SK-N-SH (cell line): ENCODE measurements around the gene QRFPR. TPM values are rescaled to one million over a fixed set of nuclear protein-coding genes. Genes with fewer than 3 reads are reported as not detected.

Experiments
- CTCF ChIA-PET: fragments of 300-600, 350-600 bp; formaldehyde crosslinking; extraction: SDS; loops from one replicate; lab custom pipeline; 2021; lab: Yijun Ruan, JAX
- POLR2A ChIA-PET: fragments of 350-600 bp; sonication (Branson Sonifier 250); formaldehyde crosslinking; extraction: SDS; loops from one replicate; lab custom pipeline; 2020; ENCODE audit warnings: antibody characterized with exemption, inconsistent platforms; lab: Yijun Ruan, JAX
- DNase-seq: peaks from one replicate; pipeline ENCODE4 v3.0.0; 2012
- H2AFZ ChIP-seq: fragments of 200-600 bp; sonication (generic); 2 replicates; pipeline ENCODE4 v1.8.1; 2016; ENCODE audit warnings: antibody characterized with exemption, mild to moderate bottlenecking, low read depth
- H3F3A ChIP-seq: fragments of 200-600 bp; sonication (generic); replicated peaks from 2 replicates; pipeline ENCODE3; 2016; ENCODE audit warnings: antibody characterized with exemption, mild to moderate bottlenecking; ENCODE audit not compliant: insufficient read depth
- H3K27ac ChIP-seq, 2 experiments: fragments of 200-500 bp in 1 of 2; fragments of 200-600 bp in 1 of 2; sonication (Bioruptor generic) in 1 of 2; sonication (generic), shearing (Covaris generic) in 1 of 2; 2 replicates each; pipeline versions ENCODE4 v1.5.1 to v1.6.1; 2014 to 2016; ENCODE audit warnings: low read depth in 2 of 2, inconsistent platforms in 1 of 2, low read length in 1 of 2, mild to moderate bottlenecking in 1 of 2, mixed read lengths in 1 of 2
- H3K27me3 ChIP-seq: fragments of 200-600 bp; sonication (generic), shearing (Covaris generic); 2 replicates; pipeline ENCODE4 v1.6.1; 2016; ENCODE audit warnings: mixed run types; ENCODE audit not compliant: insufficient read depth
- H3K36me3 ChIP-seq, 2 experiments: fragments of 200-500 bp in 1 of 2; fragments of 200-600 bp in 1 of 2; sonication (Bioruptor generic) in 1 of 2; sonication (generic) in 1 of 2; replicated peaks in 1 of 2; 2 replicates each; pipeline versions ENCODE3 to v1.5.1; 2014 to 2016; ENCODE audit warnings: low read length in 1 of 2, mild to moderate bottlenecking in 1 of 2; ENCODE audit not compliant: insufficient read depth in 2 of 2, control insufficient read depth in 1 of 2
- H3K4me1 ChIP-seq, 2 experiments: fragments of 200-500 bp in 1 of 2; fragments of 200-600 bp in 1 of 2; sonication (Bioruptor generic) in 1 of 2; sonication (generic), shearing (Covaris generic) in 1 of 2; 2 replicates each; pipeline versions ENCODE4 v1.5.1 to v1.6.1; 2014 to 2016; ENCODE audit warnings: low read depth in 1 of 2, low read length in 1 of 2, mixed run types in 1 of 2; ENCODE audit not compliant: insufficient read depth in 2 of 2, control insufficient read depth in 1 of 2
- H3K4me2 ChIP-seq: fragments of 200-600 bp; sonication (generic), shearing (Covaris generic); 2 replicates; pipeline ENCODE4 v1.6.1; 2017; ENCODE audit warnings: mixed run types
- H3K4me3 ChIP-seq, 2 experiments: fragments of 200-500 bp in 1 of 2; fragments of 200-600 bp in 1 of 2; sonication (Bioruptor generic) in 1 of 2; sonication (generic), shearing (Covaris generic) in 1 of 2; 2 replicates each; pipeline versions ENCODE4 v1.5.1 to v1.8.1; 2014 to 2016; ENCODE audit warnings: low read depth in 2 of 2, inconsistent platforms in 1 of 2, low read length in 1 of 2, mild to moderate bottlenecking in 1 of 2, mixed read lengths in 1 of 2, moderate library complexity in 1 of 2
- H3K79me2 ChIP-seq: fragments of 200-600 bp; sonication (generic); 2 replicates; pipeline ENCODE4 v1.8.1; 2017; ENCODE audit warnings: mild to moderate bottlenecking; ENCODE audit not compliant: insufficient read depth
- H3K9ac ChIP-seq: fragments of 200-600 bp; sonication (generic); 2 replicates; pipeline ENCODE4 v1.6.1; 2017; ENCODE audit warnings: mixed run types
- H3K9me2 ChIP-seq: fragments of 200-600 bp; sonication (generic); 2 replicates; pipeline ENCODE4 v1.6.1; 2017; ENCODE audit warnings: mixed run types
- H3K9me3 ChIP-seq: fragments of 200-600 bp; sonication (generic); 2 replicates; pipeline ENCODE4 v1.6.1; 2017; ENCODE audit warnings: mixed run types, mild to moderate bottlenecking, moderate library complexity
- H4K20me1 ChIP-seq: fragments of 200-600 bp; sonication (generic); 2 replicates; pipeline ENCODE4 v1.6.1; 2017; ENCODE audit warnings: mild to moderate bottlenecking, mixed run types; ENCODE audit not compliant: insufficient read depth
- ELF1 ChIP-seq: IDR thresholded peaks from 2 replicates; pipeline ENCODE4 v1.4.0; 2012
- EP300 ChIP-seq, 2 experiments: IDR thresholded peaks; 2 replicates each; pipeline versions ENCODE4 v1.4.0 to v1.6.1; 2012; ENCODE audit warnings: borderline replicate concordance in 1 of 2, low read depth in 1 of 2, low read length in 1 of 2
- FOSL2 ChIP-seq: IDR thresholded peaks from 2 replicates; pipeline ENCODE4 v1.4.0; 2012; ENCODE audit warnings: low read depth, mild to moderate bottlenecking, moderate library complexity, borderline replicate concordance
- FOXJ3 ChIP-seq: sonication (generic); formaldehyde crosslinking; IDR thresholded peaks from 2 replicates; pipeline ENCODE4 v1.5.1; 2020; ENCODE audit warnings: mild to moderate bottlenecking, missing genetic modification reagents
- FOXM1 ChIP-seq: IDR thresholded peaks from 2 replicates; pipeline ENCODE4 v1.4.0; 2012; ENCODE audit warnings: low read depth, mild to moderate bottlenecking
- GATA2 ChIP-seq: sonication (generic); formaldehyde crosslinking; IDR thresholded peaks from 2 replicates; pipeline ENCODE4 v1.5.0; 2020; ENCODE audit warnings: mild to moderate bottlenecking, missing genetic modification reagents
- IRF3 ChIP-seq: fragments of 150-350 bp; IDR thresholded peaks from 2 replicates; pipeline ENCODE4 v1.6.1; 2016; ENCODE audit warnings: mild to moderate bottlenecking, low read depth, low read length
- JUND ChIP-seq: IDR thresholded peaks from 2 replicates; pipeline ENCODE4 v1.4.0; 2012
- NFIC ChIP-seq: IDR thresholded peaks from 2 replicates; pipeline ENCODE4 v1.4.0; 2012; ENCODE audit warnings: borderline replicate concordance
- POLR2AphosphoS5 ChIP-seq: IDR thresholded peaks from 2 replicates; pipeline ENCODE4 v1.6.1; 2012; ENCODE audit warnings: low read depth, low read length
- RAD21 ChIP-seq: IDR thresholded peaks from 2 replicates; pipeline ENCODE4 v1.6.1; 2012; ENCODE audit warnings: mild to moderate bottlenecking, low read length
- RFX5 ChIP-seq: IDR thresholded peaks from 2 replicates; pipeline ENCODE4 v1.6.1; 2012; ENCODE audit warnings: mild to moderate bottlenecking, improper control_type of control experiment, low read length
- RXRA ChIP-seq: IDR thresholded peaks from 2 replicates; pipeline ENCODE4 v1.4.0; 2012; ENCODE audit warnings: low read depth, mild to moderate bottlenecking, borderline replicate concordance
- SMC3 ChIP-seq: IDR thresholded peaks from 2 replicates; pipeline ENCODE4 v1.6.1; 2012; ENCODE audit warnings: low read depth, low read length, improper control_type of control experiment
- TAF1 ChIP-seq: IDR thresholded peaks from 2 replicates; pipeline ENCODE4 v1.6.1; 2012; ENCODE audit warnings: low read depth, mild to moderate bottlenecking, low read length, moderate library complexity, borderline replicate concordance
- TEAD4 ChIP-seq: IDR thresholded peaks from 2 replicates; pipeline ENCODE4 v1.4.0; 2012; ENCODE audit warnings: mild to moderate bottlenecking, borderline replicate concordance; ENCODE audit not compliant: insufficient read depth
- USF2 ChIP-seq: fragments of 150-350 bp; IDR thresholded peaks from 2 replicates; pipeline ENCODE4 v1.6.1; 2017; ENCODE audit warnings: antibody characterized with exemption, low read length, low read depth, borderline replicate concordance
- WGBS: methylation state at CpG from one replicate; pipeline ENCODE4 v1.1.6; 2017; ENCODE audit warnings: low lambda C conversion rate; 5-methylcytosine and 5-hydroxymethylcytosine counted together
- polyA plus RNA-seq, 3 experiments: library from polyadenylated mRNA; depleted of rRNA; stranded (reverse); fragments of >200 nt; gene quantifications; 2 replicates each; pipeline ENCODE4 v1.2.3, GENCODE V29; 2012

QRFPR gene
- polyA plus RNA-seq, 1 of the 3 experiments (the other 2 are of a cell fraction): not detected

DNA sequence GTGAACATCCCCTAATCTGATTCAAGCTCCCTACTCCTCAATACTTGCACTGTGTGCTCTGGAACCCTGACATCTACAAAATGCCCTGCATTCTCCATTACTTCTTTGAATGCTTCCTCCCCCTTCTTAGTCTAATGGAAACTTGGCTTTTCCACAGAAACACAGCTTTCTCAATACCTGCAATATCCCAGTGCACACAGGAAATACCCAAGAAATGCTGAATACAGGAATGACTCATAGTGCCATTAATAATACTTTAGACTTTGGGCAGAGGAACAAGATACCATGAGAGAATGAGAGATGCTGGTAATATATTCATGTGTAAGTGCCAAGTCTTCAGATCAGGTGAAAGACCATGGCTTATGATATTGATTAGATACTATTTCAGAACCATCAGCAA, 5.6 kb downstream of the QRFPR start:
- H3K27ac ChIP-seq: no peak overlapping the region

DNA sequence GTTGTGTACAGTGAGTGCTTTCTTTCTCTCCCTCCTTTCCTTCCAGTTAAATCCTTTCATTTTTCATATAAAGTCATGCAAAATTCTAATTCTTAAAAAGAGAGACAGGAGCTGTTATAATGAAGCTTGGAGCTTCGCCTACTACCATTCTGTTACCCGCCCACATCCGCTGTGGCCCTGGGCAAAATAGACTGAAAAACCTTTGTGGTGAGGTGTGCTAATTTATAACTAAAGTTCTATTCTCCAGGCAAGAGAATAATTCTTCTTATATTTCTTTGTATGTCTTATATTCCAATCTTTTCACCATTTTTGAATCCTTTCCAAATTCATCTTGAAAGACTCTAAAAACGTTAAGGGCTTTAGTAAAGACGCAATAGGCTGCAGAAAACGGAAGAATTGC, 7.0 kb downstream of the QRFPR start:
- POLR2A ChIA-PET: no interaction called here

More for the DNA sequence above, 5.6 kb downstream of the QRFPR start:
- TF ChIP-seq EP300 (IDR thresholded peaks at IDR 0.05; ENCODE audit: borderline replicate concordance in 1 of 2, low read depth in 1 of 2, low read length in 1 of 2) (no peak), FOSL2 (0 out of 2 replicates have a peak, but pooled peaks have one; percentile 5)
- no peaks in the 10 kb centered on the region for H3F3A ChIP-seq
- no peak overlapping the region for H3K4me2 ChIP-seq
- ChIA-PET CTCF (no interaction called here), POLR2A (no interaction called here)
- H3K4me1 ChIP-seq: peaks cover 0 to 12% of the 10 kb centered on the region in 2 experiments; a peak in 1 of 4 replicates
- DNase-seq: no peak
- no peaks in the 10 kb centered on the region for H3K79me2 ChIP-seq
- no peaks in the 10 kb centered on the region for H3K9me2 ChIP-seq
- H3K36me3 ChIP-seq: no peaks in the 10 kb centered on the region
- H3K27me3 ChIP-seq: peaks cover 48% of the 10 kb centered on the region
- no peak overlapping the region for H2AFZ ChIP-seq
- no peak overlapping the region for H3K4me3 ChIP-seq
- H4K20me1 ChIP-seq: no peaks in the 10 kb centered on the region
- no peaks in the 10 kb centered on the region for H3K9me3 ChIP-seq
- no peak overlapping the region for H3K9ac ChIP-seq

GRCh38 chr4:121370729-121371325, 10.0 kb downstream of the QRFPR start:
- no peaks in the 10 kb centered on the region for H4K20me1 ChIP-seq
- H3F3A ChIP-seq: no peaks in the 10 kb centered on the region
- CTCF ChIA-PET: interaction anchor here (0.7 to 2.6 kb wide), 32 partner anchors 8 to 1207 kb away, joined by 3 to 18 read pairs (median 4); partner anchors contain the start of gene QRFPR
- no peaks in the 10 kb centered on the region for H3K79me2 ChIP-seq
- H3K4me1 ChIP-seq: peaks cover 0 to 12% of the 10 kb centered on the region in 2 experiments; a peak in 1 of 4 replicates
- DNase-seq: peak; percentile 26
- H3K9me2 ChIP-seq: no peaks in the 10 kb centered on the region
- H3K27me3 ChIP-seq: peaks cover 39% of the 10 kb centered on the region; the same call in 1 of the 2 replicates
- no peak overlapping the region for H3K27ac ChIP-seq
- no peak overlapping the region for H2AFZ ChIP-seq
- WGBS: 0% methylated on average over 1 of the region's 1 CpG
- POLR2A ChIA-PET: no interaction called here
- H3K9me3 ChIP-seq: no peaks in the 10 kb centered on the region
- H3K36me3 ChIP-seq: no peaks in the 10 kb centered on the region
- no peak overlapping the region for H3K4me2 ChIP-seq
- H3K4me3 ChIP-seq: no peak overlapping the region; a peak in 1 of 4 replicates
- no peak overlapping the region for H3K9ac ChIP-seq
- TF ChIP-seq JUND (no peak), RXRA (no peak), NFIC (no peak), RAD21 (peak; percentile 57), TAF1 (no peak), FOXJ3 (no peak), FOXM1 (no peak), SMC3 (peak; percentile 39), GATA2 (CRISPR knock-in tag) (no peak), USF2 (no peak), POLR2AphosphoS5 (no peak), ELF1 (no peak), TEAD4 (no peak), RFX5 (no peak)

More for the DNA sequence above, 7.0 kb downstream of the QRFPR start:
- no peak overlapping the region for H3K4me3 ChIP-seq
- H3K9me3 ChIP-seq: no peaks in the 10 kb centered on the region
- TF ChIP-seq EP300 (IDR thresholded peaks at IDR 0.05; ENCODE audit: borderline replicate concordance in 1 of 2, low read depth in 1 of 2, low read length in 1 of 2) (no peak), IRF3 (no peak)
- H3K27ac ChIP-seq: no peak overlapping the region
- no peak overlapping the region for H3K9ac ChIP-seq
- WGBS: 7% methylated on average over 6 of the region's 6 CpGs
- CTCF ChIA-PET: interaction anchor here (0.6 to 1.6 kb wide), 2 partner anchors 282 to 345 kb away, joined by 3 to 6 read pairs; no protein-coding TSS in a partner anchor
- no peaks in the 10 kb centered on the region for H3K36me3 ChIP-seq
- no peaks in the 10 kb centered on the region for H3F3A ChIP-seq
- H3K79me2 ChIP-seq: no peaks in the 10 kb centered on the region
- no peak overlapping the region for H3K4me2 ChIP-seq
- no peaks in the 10 kb centered on the region for H4K20me1 ChIP-seq
- H3K9me2 ChIP-seq: no peaks in the 10 kb centered on the region
- no peak for DNase-seq
- H3K27me3 ChIP-seq: peaks cover 48% of the 10 kb centered on the region; the same call in 1 of the 2 replicates
- H2AFZ ChIP-seq: no peak overlapping the region
- peaks cover 0 to 12% of the 10 kb centered on the region in 2 experiments; a peak in 1 of 4 replicates for H3K4me1 ChIP-seq
